T-helper 17 cell (primary cell): ENCODE results near the gene FMN2. TPM values are rescaled to one million over a fixed set of nuclear protein-coding genes. Genes with fewer than 3 reads are reported as not detected.
A peak's percentile ranks its signal among the peaks of the same experiment; 100 is the strongest.
"Not testable (repeated sequence)": the region's sequence is repeated elsewhere in the genome, so short reads cannot be mapped to it uniquely, and the experiment has no call there.

Experiments used
- ATAC-seq: fragments of 150-1000 bp; cut with Tn5 transposase; 2 replicates; pipeline ENCODE4 v1.10.0; 2021; ENCODE audit warnings: mild to moderate bottlenecking, moderate library complexity
- DNase-seq, 3 donors: peaks; one replicate each; pipeline versions ENCODE4 v3.0.0 to v3.0.0-alpha.2; 2020 to 2021
- H3K9me3 ChIP-seq: one replicate; pipeline ENCODE4 v1.7.0; 2013; ENCODE audit warnings: low read length, mild to moderate bottlenecking; ENCODE audit not compliant: control insufficient read depth, poor library complexity, severe bottlenecking
- H3K27ac Mint-ChIP-seq: one replicate; pipeline ENCODE4 v1.8.0; 2022; ENCODE audit warnings: mild to moderate bottlenecking, moderate library complexity, mixed read lengths
- H3K27me3 Mint-ChIP-seq: one replicate; pipeline ENCODE4 v1.8.0; 2022; ENCODE audit warnings: mixed read lengths
- H3K36me3 Mint-ChIP-seq: one replicate; pipeline ENCODE4 v1.8.0; 2022; ENCODE audit warnings: low read depth, mixed read lengths
- H3K4me1 Mint-ChIP-seq: one replicate; pipeline ENCODE4 v1.8.0; 2022; ENCODE audit warnings: mild to moderate bottlenecking, mixed read lengths
- H3K4me3 Mint-ChIP-seq: one replicate; pipeline ENCODE4 v1.8.0; 2022; ENCODE audit warnings: mild to moderate bottlenecking, moderate library complexity, mixed read lengths
- total RNA-seq, 4 donors: library from RNA in 2 of 4; stranded (reverse) in 2 of 4; gene quantifications; one replicate each; pipeline ENCODE4 v1.2.3 and lab custom pipeline; 2022 to 2026

The FMN2 gene
- total RNA-seq, 2 donors from 2014 or later = not detected

DNA sequence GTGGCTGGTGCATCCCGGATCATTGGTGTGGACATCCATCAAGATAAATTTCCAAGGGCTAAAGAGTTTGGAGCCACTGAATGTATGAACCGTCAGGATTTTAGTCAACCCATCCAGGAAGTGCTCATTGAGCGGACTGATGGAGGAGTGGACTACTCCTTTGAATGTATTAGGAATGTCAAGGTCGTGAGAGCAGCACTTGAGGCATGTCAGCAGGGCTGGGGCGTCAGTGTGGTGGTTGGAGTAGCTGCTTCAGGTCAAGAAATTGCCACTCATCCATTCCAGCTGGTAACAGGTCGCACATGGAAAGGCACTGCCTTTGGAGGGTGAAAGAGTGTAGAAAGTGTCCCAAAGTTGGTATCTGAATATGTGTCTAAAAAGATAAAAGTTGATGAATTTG is 79.1 kb downstream of the FMN2 start:
- peaks cover 24% of the 10 kb centered on the region for H3K27me3 Mint-ChIP-seq
- no peaks in the 10 kb centered on the region for H3K9me3 ChIP-seq
- ATAC-seq (no peak), DNase-seq (no peak)
- no peaks in the 10 kb centered on the region for H3K4me1 Mint-ChIP-seq
- no peak overlapping the region for H3K27ac Mint-ChIP-seq
- no peak overlapping the region for H3K4me3 Mint-ChIP-seq
- H3K36me3 Mint-ChIP-seq = no peaks in the 10 kb centered on the region

DNA sequence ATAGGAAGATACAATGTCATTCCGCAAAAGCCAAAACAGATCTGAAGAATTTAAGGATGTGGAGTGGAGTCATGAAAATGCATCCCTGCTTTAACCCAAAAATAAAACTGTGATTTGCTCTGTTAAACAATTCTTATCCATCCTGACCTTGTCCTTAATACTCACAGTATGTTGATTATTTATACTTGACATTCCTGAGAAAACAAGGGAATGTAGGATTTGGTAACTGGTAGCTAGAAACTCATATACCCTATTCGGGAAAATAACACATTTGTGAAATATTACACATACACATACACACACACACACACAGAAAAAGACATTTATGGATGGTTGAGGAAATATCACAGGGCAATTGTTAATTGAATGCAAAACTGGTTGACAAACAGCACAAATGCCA is 80.2 kb downstream of the FMN2 start:
- DNase-seq = no peak
- no peaks in the 10 kb centered on the region for H3K4me1 Mint-ChIP-seq
- H3K27me3 Mint-ChIP-seq = peaks cover 24% of the 10 kb centered on the region
- no peak for ATAC-seq
- no peak overlapping the region for H3K4me3 Mint-ChIP-seq
- no peaks in the 10 kb centered on the region for H3K9me3 ChIP-seq
- H3K36me3 Mint-ChIP-seq = no peaks in the 10 kb centered on the region
- H3K27ac Mint-ChIP-seq = no peak overlapping the region

DNA sequence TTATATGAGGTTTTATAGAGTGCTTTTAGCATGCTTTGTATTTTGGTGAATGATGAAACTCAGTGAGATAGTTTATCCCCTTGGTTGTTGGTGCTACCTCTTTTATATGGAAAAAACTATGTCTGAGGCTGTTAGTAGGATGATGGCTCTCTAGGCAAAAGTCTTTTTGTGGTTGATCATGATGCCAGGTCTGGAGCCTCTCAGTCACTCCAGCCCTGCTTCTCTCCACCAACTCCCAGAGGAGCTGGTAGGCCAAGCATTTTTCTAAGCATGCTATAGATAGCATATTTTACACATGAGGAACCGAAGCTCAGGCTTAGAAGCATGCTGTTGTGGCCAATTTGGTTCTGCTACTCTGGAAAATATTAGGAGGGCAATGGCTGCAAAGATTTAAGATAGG is 82.2 kb downstream of the FMN2 start:
- H3K4me1 Mint-ChIP-seq = no peaks in the 10 kb centered on the region
- H3K27ac Mint-ChIP-seq = no peak overlapping the region
- ATAC-seq (no peak), DNase-seq (no peak)
- no peaks in the 10 kb centered on the region for H3K9me3 ChIP-seq
- H3K27me3 Mint-ChIP-seq = peaks cover 24% of the 10 kb centered on the region
- no peaks in the 10 kb centered on the region for H3K36me3 Mint-ChIP-seq
- no peak overlapping the region for H3K4me3 Mint-ChIP-seq

DNA sequence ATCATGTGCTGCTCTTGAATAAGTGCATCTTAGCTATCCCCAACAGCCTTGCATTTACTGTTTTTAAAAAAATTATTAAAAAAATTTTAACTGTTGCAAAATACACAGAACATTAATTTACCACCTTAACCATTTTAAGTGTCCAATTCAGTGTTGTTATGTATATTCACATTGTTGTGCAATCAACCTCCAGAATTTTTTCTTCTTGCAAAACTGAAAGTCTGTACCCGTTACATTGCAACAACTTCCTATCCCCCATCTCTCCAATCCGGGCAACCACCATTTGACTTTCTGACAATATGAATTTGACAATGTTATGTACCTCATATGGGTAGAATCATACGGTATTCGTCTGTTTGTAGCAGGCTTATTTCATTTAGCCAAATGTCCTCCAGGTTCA is 83.1 kb downstream of the FMN2 start:
- H3K4me1 Mint-ChIP-seq = no peaks in the 10 kb centered on the region
- H3K27me3 Mint-ChIP-seq = peaks cover 24% of the 10 kb centered on the region
- no peaks in the 10 kb centered on the region for H3K9me3 ChIP-seq
- H3K36me3 Mint-ChIP-seq = no peaks in the 10 kb centered on the region
- no peak overlapping the region for H3K4me3 Mint-ChIP-seq
- DNase-seq (no peak), ATAC-seq (no peak)
- H3K27ac Mint-ChIP-seq = no peak overlapping the region

DNA sequence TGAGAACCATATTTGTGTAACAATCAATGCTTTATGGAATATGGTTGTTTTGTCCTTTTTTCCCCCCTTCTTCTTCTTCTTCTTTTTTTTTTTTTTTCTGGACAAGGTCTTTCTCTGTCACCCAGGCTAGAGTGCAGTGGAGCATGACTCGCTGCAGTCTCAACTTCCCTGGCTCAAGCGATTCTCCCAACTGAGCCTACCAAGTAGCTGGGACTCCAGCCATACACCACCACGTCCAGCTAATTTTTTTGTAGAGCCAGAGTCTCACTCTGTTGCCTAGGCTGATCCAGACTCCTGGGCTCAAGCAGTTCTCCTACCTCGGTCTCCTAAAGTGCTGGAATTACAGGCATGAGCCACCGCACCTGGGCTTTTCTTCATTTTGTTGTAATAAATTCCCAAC is 86.7 kb downstream of the FMN2 start:
- no peaks in the 10 kb centered on the region for H3K9me3 ChIP-seq
- no peak overlapping the region for H3K27ac Mint-ChIP-seq
- no peaks in the 10 kb centered on the region for H3K36me3 Mint-ChIP-seq
- ATAC-seq = no peak
- H3K27me3 Mint-ChIP-seq = peaks cover 7% of the 10 kb centered on the region
- no peak overlapping the region for H3K4me3 Mint-ChIP-seq
- DNase-seq = no peak
- H3K4me1 Mint-ChIP-seq = no peaks in the 10 kb centered on the region

DNA sequence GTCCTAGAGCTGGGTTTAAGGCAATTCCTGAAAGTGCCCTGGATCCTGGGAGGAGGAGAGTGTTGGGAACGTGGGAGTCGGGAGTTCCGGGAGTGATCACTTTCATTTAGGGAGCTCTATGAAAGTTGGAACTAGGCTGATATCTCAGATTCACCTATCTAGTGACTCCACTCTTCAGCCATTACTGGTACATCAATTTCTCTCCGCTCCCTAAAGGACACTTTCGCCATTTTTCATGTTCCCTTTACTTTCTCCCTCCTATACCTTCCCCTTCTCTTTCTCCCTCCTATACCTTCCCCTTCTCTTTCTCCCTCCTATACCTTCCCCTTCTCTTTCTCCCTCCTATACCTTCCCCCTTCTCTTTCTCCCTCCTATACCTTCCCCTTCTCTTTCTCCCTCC is 93.0 kb downstream of the FMN2 start:
- not testable (repeated sequence) for H3K9me3 ChIP-seq, H3K4me1 Mint-ChIP-seq, H3K4me3 Mint-ChIP-seq, H3K27ac Mint-ChIP-seq, DNase-seq, H3K36me3 Mint-ChIP-seq, ATAC-seq
- peaks cover 30% of the 10 kb centered on the region for H3K27me3 Mint-ChIP-seq

DNA sequence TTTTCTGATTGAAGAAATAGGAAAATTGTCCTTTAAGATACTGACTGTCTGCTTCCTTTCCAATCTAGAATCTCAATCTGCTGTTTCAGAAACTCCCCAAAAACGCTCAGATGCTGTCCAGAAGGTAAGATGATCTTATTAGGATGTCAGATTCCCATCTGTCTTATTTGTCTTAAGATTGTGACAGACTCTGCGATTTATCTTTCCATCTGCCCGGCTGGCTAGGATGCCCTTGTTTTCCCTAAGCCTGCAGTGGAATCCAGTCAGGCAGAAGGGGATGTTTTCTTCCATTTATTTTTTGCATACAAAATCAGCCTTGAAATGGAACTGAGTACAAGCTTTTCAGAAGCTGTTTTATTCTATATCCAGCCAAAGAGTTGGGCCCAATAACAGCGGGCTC is 96.5 kb downstream of the FMN2 start:
- Mint-ChIP-seq H3K4me3 (no peak overlapping the region), H3K36me3 (peaks cover 4% of the 10 kb centered on the region), H3K27me3 (peaks cover 45% of the 10 kb centered on the region), H3K27ac (no peak overlapping the region), H3K4me1 (peaks cover 7% of the 10 kb centered on the region)
- no peak for DNase-seq
- ATAC-seq = no peak
- no peaks in the 10 kb centered on the region for H3K9me3 ChIP-seq

DNA sequence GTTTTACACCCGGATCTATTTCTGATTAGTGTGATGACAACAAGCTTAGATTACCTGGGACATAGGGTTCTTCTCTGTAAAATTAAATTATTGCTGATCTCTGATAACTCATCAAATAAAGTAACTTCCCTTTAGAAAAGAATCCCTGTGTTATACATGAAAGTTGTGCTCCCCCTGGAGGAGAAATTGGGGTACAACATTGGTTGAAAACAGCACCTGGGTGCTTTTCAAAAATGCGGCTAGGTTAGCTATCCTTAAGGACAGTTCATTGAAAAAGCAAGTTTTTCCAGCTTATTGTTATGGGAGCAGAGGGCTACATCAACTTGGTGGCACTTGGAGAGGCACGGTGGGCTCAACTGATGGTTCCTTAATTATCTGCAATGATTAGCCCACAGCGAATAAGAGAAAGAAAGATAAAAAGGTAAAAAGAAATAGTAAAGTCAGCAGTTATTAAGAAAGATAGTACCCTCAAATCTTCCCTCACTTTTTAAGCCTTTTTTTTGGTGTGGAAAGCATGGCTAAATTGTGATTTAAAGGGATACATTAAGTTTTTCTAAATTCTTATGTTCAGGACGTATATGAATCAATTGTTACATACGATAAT is 97.8 kb downstream of the FMN2 start:
- DNase-seq = peak in 1 of 3 donors; percentile 7
- peaks cover 9% of the 10 kb centered on the region for H3K4me1 Mint-ChIP-seq
- peak overlapping the region; percentile 75 for H3K4me3 Mint-ChIP-seq
- H3K9me3 ChIP-seq = no peaks in the 10 kb centered on the region
- H3K27me3 Mint-ChIP-seq = peaks cover 47% of the 10 kb centered on the region
- peaks cover 4% of the 10 kb centered on the region for H3K36me3 Mint-ChIP-seq
- H3K27ac Mint-ChIP-seq = no peak overlapping the region
- ATAC-seq = no peak

DNA sequence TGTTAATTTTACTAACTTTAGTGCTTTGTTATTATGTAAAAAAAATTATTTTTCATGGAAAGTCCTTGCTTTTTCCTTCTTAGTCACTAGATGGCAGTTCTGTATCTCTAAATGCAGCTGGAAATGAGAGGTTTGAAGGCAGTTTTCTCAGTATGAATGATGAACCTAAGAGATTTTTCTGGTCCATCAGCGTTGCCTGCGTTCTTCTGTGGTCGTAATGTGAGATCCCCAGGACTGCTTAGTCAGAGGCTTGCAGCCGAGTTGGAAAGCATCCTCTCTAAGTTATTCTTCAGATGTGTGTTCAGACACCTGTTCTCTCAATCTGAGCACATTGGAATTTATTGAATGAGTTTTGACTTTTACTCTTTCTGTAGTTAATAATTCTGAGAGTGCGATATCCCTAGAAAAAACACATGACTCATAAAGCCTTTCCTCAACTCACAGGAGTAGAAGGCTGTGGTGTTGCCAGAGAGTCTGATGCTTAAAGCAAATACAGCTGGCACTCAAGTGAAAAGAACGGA is 99.3 kb downstream of the FMN2 start:
- H3K4me1 Mint-ChIP-seq = peaks cover 9% of the 10 kb centered on the region
- H3K36me3 Mint-ChIP-seq = no peaks in the 10 kb centered on the region
- H3K4me3 Mint-ChIP-seq = no peak overlapping the region
- DNase-seq = no peak
- no peak for ATAC-seq
- H3K27ac Mint-ChIP-seq = no peak overlapping the region
- H3K27me3 Mint-ChIP-seq = peaks cover 37% of the 10 kb centered on the region
- no peaks in the 10 kb centered on the region for H3K9me3 ChIP-seq

DNA sequence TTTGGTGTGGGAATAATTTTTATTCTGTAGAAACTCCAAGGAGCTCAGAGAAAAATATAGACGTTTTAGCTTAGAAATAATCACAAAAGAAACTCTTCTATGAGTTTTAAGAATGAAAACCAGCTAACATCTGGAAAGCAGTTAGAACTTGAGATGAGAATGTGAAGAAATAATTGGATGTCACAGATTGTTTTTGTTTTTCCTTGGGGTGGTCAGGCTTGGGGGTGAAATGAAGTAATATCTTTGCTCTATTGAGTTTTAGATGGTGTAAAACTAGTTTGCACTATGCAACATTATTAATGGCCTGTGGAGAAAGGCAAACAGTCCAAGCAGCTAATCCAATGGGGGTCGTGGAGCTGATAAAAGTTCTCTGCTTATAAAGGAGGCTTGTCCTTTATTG is 101.2 kb downstream of the FMN2 start:
- Mint-ChIP-seq H3K27me3 (peaks cover 36% of the 10 kb centered on the region), H3K36me3 (no peaks in the 10 kb centered on the region), H3K4me3 (no peak overlapping the region), H3K27ac (no peak overlapping the region), H3K4me1 (peaks cover 5% of the 10 kb centered on the region)
- no peaks in the 10 kb centered on the region for H3K9me3 ChIP-seq
- no peak for DNase-seq
- no peak for ATAC-seq

DNA sequence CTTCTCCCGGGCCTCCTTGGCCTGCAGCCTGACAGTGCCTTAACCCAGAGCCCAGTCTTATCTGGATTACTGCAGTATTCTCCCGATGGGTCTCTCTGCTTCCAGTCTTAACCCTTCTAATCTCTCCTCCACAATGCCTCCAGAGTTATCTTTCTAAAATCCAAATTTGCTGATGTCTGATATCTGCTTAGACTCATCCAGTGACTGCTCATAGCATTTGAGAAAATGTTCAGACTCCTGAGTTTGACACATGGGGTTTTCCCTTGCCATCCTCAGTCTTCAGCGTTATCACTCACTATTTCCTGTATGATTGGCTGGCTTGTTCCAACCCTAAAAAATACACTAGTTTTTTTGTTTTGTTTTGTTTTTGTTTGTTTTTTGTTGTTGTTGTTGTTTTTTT is 102.0 kb downstream of the FMN2 start:
- Mint-ChIP-seq H3K4me1 (peaks cover 5% of the 10 kb centered on the region), H3K4me3 (no peak overlapping the region), H3K36me3 (no peaks in the 10 kb centered on the region), H3K27ac (no peak overlapping the region), H3K27me3 (peaks cover 31% of the 10 kb centered on the region)
- H3K9me3 ChIP-seq = no peaks in the 10 kb centered on the region
- no peak for DNase-seq
- no peak for ATAC-seq

DNA sequence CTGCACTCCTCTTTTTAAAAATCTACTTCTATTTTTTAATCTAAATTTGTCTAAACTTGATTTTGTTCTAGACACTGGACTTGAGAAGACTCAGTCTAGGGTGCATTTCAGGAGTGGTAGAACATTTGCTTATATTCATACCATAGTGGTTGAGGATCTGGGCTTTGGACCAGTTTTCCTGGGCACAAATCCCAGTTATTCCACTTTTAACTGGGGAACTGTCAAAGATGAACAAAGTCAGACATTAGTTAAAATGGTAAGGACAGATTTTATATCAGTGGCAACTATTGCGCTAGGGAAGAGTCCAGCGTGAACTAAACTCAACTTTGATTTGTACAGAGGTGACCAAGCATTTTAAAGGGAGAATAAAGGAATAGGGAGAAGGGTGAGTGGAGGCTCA is 102.4 kb downstream of the FMN2 start:
- no peaks in the 10 kb centered on the region for H3K9me3 ChIP-seq
- DNase-seq (no peak), ATAC-seq (no peak)
- Mint-ChIP-seq H3K36me3 (no peaks in the 10 kb centered on the region), H3K27ac (no peak overlapping the region), H3K4me1 (peaks cover 5% of the 10 kb centered on the region), H3K4me3 (no peak overlapping the region), H3K27me3 (peaks cover 30% of the 10 kb centered on the region)

DNA sequence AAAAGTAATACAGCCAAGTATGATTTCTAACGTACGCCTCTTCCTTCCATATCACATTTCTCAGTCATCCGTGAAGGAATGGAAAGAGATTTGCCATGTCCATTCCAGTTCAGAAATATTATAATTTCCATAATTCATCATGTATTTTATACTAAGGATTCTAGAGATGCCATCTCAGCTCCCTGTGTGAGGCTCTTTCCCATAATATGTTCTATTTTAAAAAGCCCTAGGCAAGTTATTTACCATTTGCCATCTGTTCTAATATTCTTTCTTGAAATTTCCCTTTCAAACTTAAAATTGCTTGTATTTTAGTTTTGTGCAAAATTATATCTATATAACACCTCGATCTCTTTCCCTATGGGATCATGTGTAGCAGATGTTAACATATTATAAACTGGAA is 106.7 kb downstream of the FMN2 start:
- H3K4me1 Mint-ChIP-seq = peaks cover 2% of the 10 kb centered on the region
- no peaks in the 10 kb centered on the region for H3K36me3 Mint-ChIP-seq
- H3K9me3 ChIP-seq = no peaks in the 10 kb centered on the region
- peaks cover 12% of the 10 kb centered on the region for H3K27me3 Mint-ChIP-seq
- DNase-seq (no peak), ATAC-seq (no peak)
- H3K4me3 Mint-ChIP-seq = no peak overlapping the region
- H3K27ac Mint-ChIP-seq = no peak overlapping the region

DNA sequence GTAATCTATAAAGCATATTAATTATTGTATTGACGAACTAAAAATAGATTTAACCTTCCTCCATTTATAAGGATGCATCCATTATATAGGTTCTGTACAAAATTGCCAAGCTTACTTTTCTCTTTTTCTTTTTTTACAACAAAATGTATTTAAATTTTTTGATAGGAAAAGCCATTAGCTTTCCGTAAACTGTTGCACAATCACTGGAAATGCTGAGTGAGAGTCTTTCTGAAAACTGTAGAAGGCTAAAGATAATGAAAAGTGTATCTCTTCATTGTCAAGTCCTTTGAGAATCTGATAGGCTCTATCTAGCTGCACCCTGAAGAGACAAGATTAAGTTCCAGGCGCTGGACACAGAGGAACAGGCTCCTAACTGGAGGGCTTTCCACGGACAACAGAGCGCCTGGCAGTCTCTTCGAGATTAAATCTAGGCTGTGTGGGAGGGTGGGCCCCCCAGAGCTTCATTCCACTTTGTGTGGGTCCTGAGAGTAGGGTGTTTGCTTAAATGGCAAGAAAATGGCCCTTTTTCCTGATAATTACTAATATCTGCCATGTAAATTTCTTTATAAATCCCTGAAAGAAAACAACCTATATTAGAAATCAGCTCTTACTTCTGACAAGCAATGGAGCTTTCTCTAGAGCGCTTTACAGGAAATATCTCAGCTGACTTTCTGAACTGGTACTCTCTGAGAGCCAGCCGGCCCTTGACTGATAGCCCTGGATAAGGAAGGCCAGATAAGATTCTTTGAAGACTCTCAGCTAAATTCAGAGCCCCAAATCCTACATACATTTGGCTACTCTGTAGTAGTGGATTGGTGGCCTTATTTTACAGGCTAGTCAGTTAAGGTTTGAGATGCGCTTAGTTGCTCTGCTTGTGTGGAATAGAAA is 108.3 kb downstream of the FMN2 start:
- Mint-ChIP-seq H3K36me3 (no peaks in the 10 kb centered on the region), H3K27ac (no peak overlapping the region), H3K4me3 (no peak overlapping the region), H3K27me3 (peaks cover 13% of the 10 kb centered on the region), H3K4me1 (no peaks in the 10 kb centered on the region)
- no peak for DNase-seq
- H3K9me3 ChIP-seq = no peaks in the 10 kb centered on the region
- ATAC-seq = no peak
